ENCODE data around the gene STAG1.

The STAG1 gene

GRCh38 chr3:136503056-136503455 is 249.1 kb downstream of the STAG1 start:
- Histone ChIP-seq H4K8ac (ENCODE audit: low read depth, low read length) (no peak overlapping the region), H4K91ac (ENCODE audit: low read depth, low read length) (no peak overlapping the region), H3K4ac (ENCODE audit: low read depth, low read length) (no peak overlapping the region), H3K23ac (ENCODE audit: low read length) (no peak overlapping the region), H3K9me3 (ENCODE audit: insufficient read depth, low read depth, low read length) (no peaks in the 10 kb centered on the region), H3K14ac (ENCODE audit: low read length) (no peak overlapping the region), H3K4me3 (ENCODE audit: low read depth, low read length) (no peak overlapping the region), H3K79me1 (ENCODE audit: low read length) (no peaks in the 10 kb centered on the region), H2BK120ac (ENCODE audit: insufficient read depth, low read length, poor library complexity) (no peak overlapping the region), H3K36me3 (ENCODE audit: control insufficient read depth in 1 of 2, insufficient read depth in 2 of 2, low read length in 2 of 2) (peaks cover 1 to 2% of the 10 kb centered on the region in 2 experiments), H4K12ac (ENCODE audit: low read depth, low read length) (no peak overlapping the region), H3K9ac (ENCODE audit: low read length) (no peak overlapping the region), H3K4me2 (ENCODE audit: low read length) (no peak overlapping the region), H2BK12ac (ENCODE audit: low read length) (no peak overlapping the region), H3K27me3 (ENCODE audit: insufficient read depth, low read length) (no peaks in the 10 kb centered on the region), H3K4me1 (ENCODE audit: control insufficient read depth in 1 of 2, insufficient read depth in 2 of 2, low read length in 2 of 2) (no peaks in the 10 kb centered on the region), H2AFZ (ENCODE audit: insufficient read depth, low read length, poor library complexity) (no peak overlapping the region), H3K18ac (ENCODE audit: low read length) (no peak overlapping the region), H2AK5ac (ENCODE audit: low read length) (no peak overlapping the region), H3K79me2 (ENCODE audit: control insufficient read depth, insufficient read depth, low read length, poor library complexity) (no peaks in the 10 kb centered on the region), H2BK5ac (ENCODE audit: low read depth, low read length, poor library complexity) (no peak overlapping the region), H3K27ac (ENCODE audit: low read depth, low read length) (no peak overlapping the region)
- 100% methylated on average over 1 of the region's 2 CpGs for WGBS (ENCODE audit: extremely low coverage, insufficient coverage, insufficient read length)
- no peak for DNase-seq

- Histone ChIP-seq H4K91ac (ENCODE audit: low read depth, low read length) (no peak overlapping the region), H3K36me3 (ENCODE audit: control insufficient read depth in 1 of 2, insufficient read depth in 2 of 2, low read length in 2 of 2) (peaks cover 1 to 2% of the 10 kb centered on the region in 2 experiments), H3K9me3 (ENCODE audit: insufficient read depth, low read depth, low read length) (no peaks in the 10 kb centered on the region), H2BK120ac (ENCODE audit: insufficient read depth, low read length, poor library complexity) (no peak overlapping the region), H3K79me2 (ENCODE audit: control insufficient read depth, insufficient read depth, low read length, poor library complexity) (no peaks in the 10 kb centered on the region), H4K8ac (ENCODE audit: low read depth, low read length) (no peak overlapping the region), H3K79me1 (ENCODE audit: low read length) (no peaks in the 10 kb centered on the region), H3K23ac (ENCODE audit: low read length) (no peak overlapping the region), H3K4ac (ENCODE audit: low read depth, low read length) (no peak overlapping the region), H2AFZ (ENCODE audit: insufficient read depth, low read length, poor library complexity) (no peak overlapping the region), H4K12ac (ENCODE audit: low read depth, low read length) (no peak overlapping the region), H3K27ac (ENCODE audit: low read depth, low read length) (no peak overlapping the region), H3K4me1 (ENCODE audit: control insufficient read depth in 1 of 2, insufficient read depth in 2 of 2, low read length in 2 of 2) (no peaks in the 10 kb centered on the region), H3K14ac (ENCODE audit: low read length) (no peak overlapping the region), H3K9ac (ENCODE audit: low read length) (no peak overlapping the region), H2BK5ac (ENCODE audit: low read depth, low read length, poor library complexity) (no peak overlapping the region), H2BK12ac (ENCODE audit: low read length) (no peak overlapping the region), H3K18ac (ENCODE audit: low read length) (no peak overlapping the region), H3K27me3 (ENCODE audit: insufficient read depth, low read length) (no peaks in the 10 kb centered on the region), H3K4me2 (ENCODE audit: low read length) (no peak overlapping the region), H3K4me3 (ENCODE audit: low read depth, low read length) (no peak overlapping the region), H2AK5ac (ENCODE audit: low read length) (no peak overlapping the region)
- DNase-seq: no peak
- no CpG with 5 or more reads among the region's 6 CpGs for WGBS (ENCODE audit: extremely low coverage, insufficient coverage, insufficient read length)
Observed at GRCh38 chr3:136498919-136499447, 253.2 kb downstream of the STAG1 start.

GRCh38 chr3:136495213-136495612 is 257.0 kb downstream of the STAG1 start:
- H3K4me2 ChIP-seq (ENCODE audit: low read length): no peak overlapping the region
- H3K18ac ChIP-seq (ENCODE audit: low read length): no peak overlapping the region
- no peaks in the 10 kb centered on the region for H3K27me3 ChIP-seq (ENCODE audit: insufficient read depth, low read length)
- H3K79me2 ChIP-seq (ENCODE audit: control insufficient read depth, insufficient read depth, low read length, poor library complexity): no peaks in the 10 kb centered on the region
- H4K8ac ChIP-seq (ENCODE audit: low read depth, low read length): no peak overlapping the region
- H2BK5ac ChIP-seq (ENCODE audit: low read depth, low read length, poor library complexity): no peak overlapping the region
- no peaks in the 10 kb centered on the region for H3K9me3 ChIP-seq (ENCODE audit: insufficient read depth, low read depth, low read length)
- H2BK12ac ChIP-seq (ENCODE audit: low read length): no peak overlapping the region
- no peak overlapping the region for H3K27ac ChIP-seq (ENCODE audit: low read depth, low read length)
- H4K91ac ChIP-seq (ENCODE audit: low read depth, low read length): no peak overlapping the region
- no peak overlapping the region for H3K4ac ChIP-seq (ENCODE audit: low read depth, low read length)
- no peak overlapping the region for H2BK120ac ChIP-seq (ENCODE audit: insufficient read depth, low read length, poor library complexity)
- no peak overlapping the region for H4K12ac ChIP-seq (ENCODE audit: low read depth, low read length)
- no peak overlapping the region for H2AFZ ChIP-seq (ENCODE audit: insufficient read depth, low read length, poor library complexity)
- WGBS (ENCODE audit: extremely low coverage, insufficient coverage, insufficient read length): no CpG with 5 or more reads among the region's 4 CpGs
- H3K23ac ChIP-seq (ENCODE audit: low read length): no peak overlapping the region
- H3K4me1 ChIP-seq (ENCODE audit: control insufficient read depth in 1 of 2, insufficient read depth in 2 of 2, low read length in 2 of 2): no peaks in the 10 kb centered on the region
- H3K79me1 ChIP-seq (ENCODE audit: low read length): no peaks in the 10 kb centered on the region
- H3K9ac ChIP-seq (ENCODE audit: low read length): no peak overlapping the region
- H3K4me3 ChIP-seq (ENCODE audit: low read depth, low read length): no peak overlapping the region
- no peak for DNase-seq
- no peak overlapping the region for H3K14ac ChIP-seq (ENCODE audit: low read length)
- H3K36me3 ChIP-seq (ENCODE audit: control insufficient read depth in 1 of 2, insufficient read depth in 2 of 2, low read length in 2 of 2): peaks cover 5 to 6% of the 10 kb centered on the region in 2 experiments
- no peak overlapping the region for H2AK5ac ChIP-seq (ENCODE audit: low read length)

- Histone ChIP-seq H3K4me3 (ENCODE audit: low read depth, low read length) (no peak overlapping the region), H3K4me1 (ENCODE audit: control insufficient read depth in 1 of 2, insufficient read depth in 2 of 2, low read length in 2 of 2) (no peaks in the 10 kb centered on the region), H3K9ac (ENCODE audit: low read length) (no peak overlapping the region), H3K79me2 (ENCODE audit: control insufficient read depth, insufficient read depth, low read length, poor library complexity) (no peaks in the 10 kb centered on the region), H2BK5ac (ENCODE audit: low read depth, low read length, poor library complexity) (no peak overlapping the region), H4K91ac (ENCODE audit: low read depth, low read length) (no peak overlapping the region), H3K4ac (ENCODE audit: low read depth, low read length) (no peak overlapping the region), H3K79me1 (ENCODE audit: low read length) (no peaks in the 10 kb centered on the region), H3K27ac (ENCODE audit: low read depth, low read length) (no peak overlapping the region), H4K12ac (ENCODE audit: low read depth, low read length) (no peak overlapping the region), H3K18ac (ENCODE audit: low read length) (no peak overlapping the region), H3K9me3 (ENCODE audit: insufficient read depth, low read depth, low read length) (no peaks in the 10 kb centered on the region), H2AFZ (ENCODE audit: insufficient read depth, low read length, poor library complexity) (no peak overlapping the region), H2AK5ac (ENCODE audit: low read length) (no peak overlapping the region), H3K4me2 (ENCODE audit: low read length) (no peak overlapping the region), H4K8ac (ENCODE audit: low read depth, low read length) (no peak overlapping the region), H3K27me3 (ENCODE audit: insufficient read depth, low read length) (no peaks in the 10 kb centered on the region), H2BK12ac (ENCODE audit: low read length) (no peak overlapping the region), H3K36me3 (ENCODE audit: control insufficient read depth in 1 of 2, insufficient read depth in 2 of 2, low read length in 2 of 2) (peaks cover 5 to 6% of the 10 kb centered on the region in 2 experiments), H3K23ac (ENCODE audit: low read length) (no peak overlapping the region), H2BK120ac (ENCODE audit: insufficient read depth, low read length, poor library complexity) (no peak overlapping the region), H3K14ac (ENCODE audit: low read length) (no peak overlapping the region)
- no peak for DNase-seq
- no CpG with 5 or more reads among the region's 4 CpGs for WGBS (ENCODE audit: extremely low coverage, insufficient coverage, insufficient read length)
Observed at GRCh38 chr3:136490646-136491405, 261.4 kb downstream of the STAG1 start.

Measured in trophoblast cell (in vitro differentiated cells and primary cell).